ENCODE results near the gene PSMG1.
"Not testable (repeated sequence)": the region's sequence is repeated elsewhere in the genome, so short reads cannot be mapped to it uniquely, and the experiment has no call there.

The PSMG1 gene

GRCh38 chr21:39155578-39155977 lies 27.7 kb downstream of the PSMG1 start:
- DNase-seq = no peak

DNA sequence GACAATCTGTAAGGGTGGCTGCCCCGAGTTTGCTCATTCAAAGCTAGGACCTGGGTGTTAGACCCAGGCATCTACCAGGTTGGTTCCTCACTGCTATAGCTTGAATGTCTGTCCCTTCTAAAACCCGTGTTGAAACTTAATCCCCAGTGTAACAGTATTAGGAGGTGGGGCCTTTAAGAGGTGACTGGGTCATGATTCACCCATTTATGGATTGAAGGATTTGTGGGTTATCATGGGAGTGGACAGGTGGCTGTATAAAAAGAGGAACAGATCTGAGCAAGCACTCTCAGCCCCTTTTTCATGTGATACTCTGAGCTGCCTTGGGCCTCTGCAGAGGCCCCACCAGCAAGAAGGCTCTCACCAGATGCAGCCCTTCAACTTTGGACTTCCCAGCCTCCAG lies 29.4 kb downstream of the PSMG1 start:
- no peak for DNase-seq

GRCh38 chr21:39153373-39153772 lies 29.9 kb downstream of the PSMG1 start:
- DNase-seq = no peak

- DNase-seq = no peak
Measured at GRCh38 chr21:39152271-39152670, 31.0 kb downstream of the PSMG1 start.

GRCh38 chr21:39150877-39151276 lies 32.4 kb downstream of the PSMG1 start:
- no peak for DNase-seq

GRCh38 chr21:39150316-39150715 lies 32.9 kb downstream of the PSMG1 start:
- no peak for DNase-seq

- no peak for DNase-seq
Measured at GRCh38 chr21:39149882-39150281, 33.4 kb downstream of the PSMG1 start.

DNA sequence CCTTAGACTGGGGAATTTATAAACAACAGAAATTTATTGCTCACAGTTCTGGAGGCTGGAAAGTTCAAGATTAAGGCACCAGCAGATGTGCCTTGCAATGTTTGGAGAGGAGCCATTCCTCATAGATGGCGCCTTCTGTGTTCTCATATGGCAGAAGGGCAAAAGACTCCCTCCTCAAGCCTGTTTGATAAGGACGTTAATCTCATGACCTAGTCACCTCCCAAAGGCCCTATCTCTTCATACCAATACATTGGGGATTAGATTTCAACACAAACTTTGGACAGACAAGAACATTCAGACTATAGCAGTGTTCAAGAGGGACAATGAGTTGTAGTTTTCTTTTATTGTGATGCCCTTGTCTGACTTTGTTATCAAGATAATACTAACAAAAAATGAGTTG lies 34.3 kb downstream of the PSMG1 start:
- DNase-seq = no peak

GRCh38 chr21:39144191-39144590 lies 39.1 kb downstream of the PSMG1 start:
- no peak for DNase-seq

GRCh38 chr21:39142972-39143371 lies 40.3 kb downstream of the PSMG1 start:
- DNase-seq = no peak

DNA sequence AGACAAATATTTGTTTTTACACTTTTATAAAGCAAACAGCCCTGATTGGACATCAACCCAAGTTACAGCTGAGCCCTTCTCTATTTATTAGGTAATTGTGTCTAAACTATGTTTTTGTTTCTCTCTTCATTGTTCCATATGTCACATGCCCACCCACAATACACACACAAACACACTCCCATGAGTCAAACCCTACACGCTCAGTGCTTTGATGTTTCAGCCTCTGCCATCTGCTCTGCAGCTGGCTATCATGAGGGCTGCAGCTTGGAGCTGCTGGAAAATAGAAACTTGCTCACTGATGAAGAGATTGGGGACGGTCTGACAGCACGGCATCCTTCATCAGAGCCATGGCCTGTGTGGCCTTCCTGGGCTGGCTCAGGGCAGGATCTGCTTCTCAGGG lies 41.7 kb downstream of the PSMG1 start:
- no peak for DNase-seq

DNA sequence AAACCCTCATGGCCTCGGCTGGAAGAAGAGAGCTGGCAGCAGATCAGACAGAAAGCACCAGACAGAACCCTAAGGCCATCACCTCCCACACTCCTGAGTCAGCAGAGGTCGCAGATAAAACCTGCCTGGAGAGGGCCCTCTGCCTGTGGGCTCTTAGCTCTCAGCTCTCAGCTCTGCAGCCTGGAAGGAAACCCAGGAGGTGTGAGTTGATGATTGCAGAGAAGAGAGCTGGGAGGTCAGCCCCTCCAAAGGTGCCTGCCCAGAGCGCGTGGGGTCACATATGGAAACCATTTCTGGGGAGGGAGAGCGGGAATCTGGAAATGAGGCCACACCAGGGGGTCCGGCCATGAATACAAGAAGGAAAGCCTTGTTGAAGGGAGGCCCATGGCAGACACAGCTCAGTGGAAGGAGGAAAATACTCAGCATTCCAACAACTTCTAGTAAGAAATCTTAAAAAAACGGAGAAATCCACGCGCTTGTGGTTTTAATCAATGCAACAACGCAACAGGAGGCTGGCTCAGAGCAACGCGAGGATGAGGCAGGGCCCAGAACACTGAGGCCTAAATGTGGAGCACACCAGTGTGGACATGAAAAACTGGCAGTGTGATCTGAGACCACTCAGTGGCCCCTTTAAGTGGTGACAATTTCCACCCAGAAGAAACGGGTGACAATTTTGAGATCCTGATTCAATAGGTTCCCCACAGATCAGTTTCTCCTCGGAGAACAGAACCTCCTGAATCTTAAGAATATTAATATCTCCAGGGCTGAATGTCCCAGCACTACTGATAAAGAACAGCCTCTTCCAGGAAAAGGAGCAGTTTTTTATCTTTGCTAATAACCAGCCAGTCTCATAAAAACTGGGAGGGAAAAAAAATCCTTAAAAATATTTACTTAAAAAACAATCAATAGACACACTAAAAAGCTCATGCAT lies 45.7 kb downstream of the PSMG1 start:
- no peak for DNase-seq

GRCh38 chr21:39136711-39137110 lies 46.5 kb downstream of the PSMG1 start:
- DNase-seq = no peak

DNA sequence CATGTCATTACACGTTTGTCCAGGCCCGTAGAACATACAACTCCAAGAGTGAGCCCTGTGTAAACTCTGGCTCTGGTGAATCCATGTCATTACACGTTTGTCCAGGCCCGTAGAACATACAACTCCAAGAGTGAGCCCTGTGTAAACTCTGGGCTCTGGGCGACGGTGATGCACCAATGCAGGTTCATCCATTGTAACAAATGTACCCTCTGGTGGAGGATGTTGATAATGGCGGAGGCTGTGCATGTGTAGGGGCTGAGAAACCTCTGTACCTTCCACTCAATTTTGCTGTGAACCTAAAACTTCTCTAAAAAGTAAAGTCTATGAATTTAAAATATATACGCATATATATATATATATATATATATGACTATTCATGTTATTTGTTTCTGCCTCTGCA lies 47.1 kb downstream of the PSMG1 start:
- not testable (repeated sequence) for DNase-seq

GRCh38 chr21:39134288-39134810 lies 48.9 kb downstream of the PSMG1 start:
- DNase-seq = no peak

DNA sequence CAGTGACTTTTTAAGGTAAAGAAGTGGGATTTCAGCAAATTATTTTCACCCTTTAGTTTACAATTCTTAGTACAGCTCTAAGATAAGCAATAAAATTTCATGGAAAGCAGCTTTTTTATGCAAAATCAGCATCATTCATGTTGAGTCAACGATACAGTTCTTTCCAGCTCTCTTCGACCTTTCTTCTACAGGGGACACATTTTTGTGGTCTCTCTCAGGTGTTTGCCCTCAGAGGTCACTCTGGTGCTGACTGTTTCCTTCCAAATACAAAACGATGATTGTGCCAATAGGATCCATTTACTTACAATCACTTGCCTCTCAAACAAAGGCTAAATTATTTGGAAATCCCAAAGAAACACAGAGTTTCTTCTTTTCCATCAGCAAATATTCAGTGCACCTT lies 51.0 kb downstream of the PSMG1 start:
- DNase-seq = no peak

DNA sequence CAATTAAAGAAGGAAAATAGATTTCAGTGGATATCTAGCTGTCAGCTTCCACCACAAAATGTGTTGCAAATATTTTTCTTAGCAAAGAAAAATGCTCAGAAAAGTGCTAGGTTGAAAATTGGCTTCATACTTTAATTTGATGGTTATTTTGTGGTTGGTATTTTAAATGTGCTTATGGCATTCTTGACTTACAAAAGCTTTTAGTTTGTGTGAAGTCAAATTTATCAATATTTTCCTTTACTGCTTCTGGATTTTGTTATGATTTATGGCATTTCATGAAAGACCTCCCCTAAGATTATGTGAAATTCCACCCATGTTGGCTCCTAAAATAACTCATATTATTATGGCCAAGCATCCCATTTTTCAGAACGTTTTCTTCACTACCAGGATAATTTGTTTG lies 51.5 kb downstream of the PSMG1 start:
- no peak for DNase-seq

GRCh38 chr21:39127506-39127905 lies 55.7 kb downstream of the PSMG1 start:
- no peak for DNase-seq

DNA sequence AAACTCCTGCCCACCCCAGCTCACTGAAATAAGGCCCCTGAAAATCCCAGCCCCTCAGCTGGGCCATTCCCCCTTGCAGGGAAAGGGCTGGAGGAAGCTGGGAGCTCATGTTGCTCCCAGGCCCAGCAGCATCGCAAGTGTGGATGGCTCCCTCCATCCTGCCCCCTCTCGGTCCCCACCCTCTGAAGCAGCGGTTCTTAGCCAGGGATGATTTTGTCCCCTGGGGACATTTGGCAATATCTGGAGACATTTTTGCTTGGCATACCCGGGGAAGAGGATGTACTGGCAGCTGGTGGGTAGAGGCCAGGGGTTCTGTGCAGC lies 56.8 kb downstream of the PSMG1 start:
- DNase-seq = no peak

GRCh38 chr21:39125752-39126485 lies 57.3 kb downstream of the PSMG1 start:
- DNase-seq = peak in 1 of 2 donors; percentile 34

Data from CD4-positive, alpha-beta T cell treated with Interleukin-1 beta for 1 hour (primary cell).